ENCODE measurements around the gene ARSG.
"Not testable (repeated sequence)": the region's sequence is repeated elsewhere in the genome, so short reads cannot be mapped to it uniquely, and the experiment has no call there.

The ARSG gene

GRCh38 chr17:68290955-68291835 is at the start of gene ARSG, which contains the start of gene SLC16A6:
TSS of gene ARSG (plus strand) at chr17:68291495. CDS start at chr17:68307494, 15,999 bp downstream.
TSS of gene SLC16A6 (minus strand) at chr17:68291127. CDS start at chr17:68278320, 12,807 bp downstream.
- peaks cover 42% of the 10 kb centered on the region for H3K27me3 ChIP-seq (ENCODE audit: control insufficient read depth, insufficient read depth, low read length)

DNA sequence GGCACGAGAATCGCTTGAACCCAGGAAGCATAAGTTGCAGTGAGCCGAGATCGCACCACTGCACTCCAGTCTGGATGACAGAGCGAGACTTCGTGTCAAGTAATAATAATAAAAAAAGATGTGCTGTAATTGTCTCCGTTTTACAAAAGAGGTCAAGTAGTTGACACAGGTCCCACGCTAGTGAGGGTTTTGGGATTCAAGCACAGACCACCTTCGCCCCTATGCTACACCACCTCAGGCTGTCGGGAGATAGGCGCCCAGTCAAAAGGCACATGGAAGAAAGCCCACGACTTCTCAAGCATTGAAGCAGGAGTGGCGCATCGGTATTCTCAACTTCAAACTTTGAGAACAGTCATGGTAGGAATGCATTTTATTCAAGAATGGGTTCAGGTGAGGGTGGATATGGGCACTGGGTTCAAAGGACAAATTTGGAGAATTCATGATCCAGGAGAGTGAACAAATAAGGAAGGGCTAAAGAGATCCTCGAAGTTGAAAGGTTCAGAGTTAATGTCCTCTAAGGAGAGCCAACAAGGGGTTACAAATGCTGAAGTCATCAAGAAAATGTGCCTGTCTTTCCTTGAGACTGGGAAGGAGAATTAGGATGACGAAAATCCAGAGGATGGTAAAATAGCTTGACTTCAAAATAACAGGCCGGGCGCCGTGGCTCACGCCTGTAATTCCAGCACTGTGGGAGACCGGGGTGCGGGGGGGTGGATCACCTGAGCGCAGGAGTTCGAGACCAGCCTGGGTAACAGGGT is 44.8 kb upstream of the ARSG start:
- Histone ChIP-seq H3K27me3 (ENCODE audit: control insufficient read depth, insufficient read depth, low read length) (no peaks in the 10 kb centered on the region), H3K4me3 (ENCODE audit: low read depth, low read length) (no peak overlapping the region), H3K4me1 (ENCODE audit: control insufficient read depth, insufficient read depth, low read length) (peaks cover 3% of the 10 kb centered on the region; the same call in 1 of the 2 replicates), H3K36me3 (ENCODE audit: control insufficient read depth, insufficient read depth, low read length) (peaks cover 12% of the 10 kb centered on the region), H3K9me3 (ENCODE audit: control insufficient read depth, insufficient read depth, low read length) (no peaks in the 10 kb centered on the region), H3K27ac (ENCODE audit: low read depth, low read length) (no peak overlapping the region), H3K9ac (ENCODE audit: low read depth, low read length) (no peak overlapping the region)

More at GRCh38 chr17:68290955-68291835, at the start of gene ARSG, which contains the start of gene SLC16A6:
- H3K9me3 ChIP-seq (ENCODE audit: control insufficient read depth, insufficient read depth, low read length) = no peaks in the 10 kb centered on the region
- H3K27ac ChIP-seq (ENCODE audit: low read depth, low read length) = peak within 1 kb of the TSS; percentile 92
- peak within 1 kb of the TSS; percentile 73 for H3K4me3 ChIP-seq (ENCODE audit: low read depth, low read length)
- H3K4me1 ChIP-seq (ENCODE audit: control insufficient read depth, insufficient read depth, low read length) = peaks cover 49% of the 10 kb centered on the region
- H3K36me3 ChIP-seq (ENCODE audit: control insufficient read depth, insufficient read depth, low read length) = no peaks in the 10 kb centered on the region
- H3K9ac ChIP-seq (ENCODE audit: low read depth, low read length) = peak within 1 kb of the TSS; percentile 90

DNA sequence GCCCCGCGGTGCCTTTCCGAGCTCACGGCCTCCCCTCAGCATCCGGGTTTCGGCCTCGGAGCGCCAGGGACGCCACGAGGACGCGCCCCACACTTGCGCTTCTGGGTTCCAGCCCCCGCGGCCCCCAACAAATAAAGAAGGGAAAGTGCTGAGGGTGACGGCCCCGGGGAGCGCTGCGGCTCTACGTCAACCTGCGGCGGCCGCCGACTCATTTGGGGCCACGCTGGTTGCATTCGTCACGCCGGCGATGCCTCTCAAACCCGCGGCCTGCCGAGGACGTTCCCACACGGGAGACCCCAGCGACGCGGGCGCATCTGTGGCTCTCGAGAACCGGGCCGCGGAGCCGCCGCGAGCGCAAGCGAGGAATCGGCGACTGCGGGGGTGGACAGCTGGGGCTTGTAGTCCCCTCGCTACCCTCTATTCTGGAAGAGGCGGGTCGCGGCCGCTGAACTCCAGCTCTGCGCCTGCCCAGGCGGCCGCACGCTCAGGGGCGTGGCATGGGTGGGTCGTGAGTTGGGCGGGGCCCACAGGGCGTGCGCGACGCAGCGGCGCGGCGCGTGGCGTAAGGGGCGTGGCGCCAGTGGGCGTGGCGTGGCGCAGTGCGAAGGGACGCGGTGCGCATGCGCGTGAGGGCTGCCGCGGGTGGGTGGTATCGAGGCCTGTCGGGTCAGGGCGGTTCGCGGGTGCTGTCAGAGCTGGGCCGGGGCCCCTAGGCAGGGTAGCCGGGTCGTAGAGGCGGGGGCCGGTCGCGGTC is 43.7 kb upstream of the ARSG start, which contains the start of gene AMZ2:
Gene AMZ2, plus strand, starts transcription at position 599 of the 754 bp plus-strand sequence. CDS start 2,145 bp downstream, outside the sequence.
- Histone ChIP-seq H3K27ac (ENCODE audit: low read depth, low read length) (peak within 1 kb of the TSS; percentile 76), H3K4me1 (ENCODE audit: control insufficient read depth, insufficient read depth, low read length) (peaks cover 3% of the 10 kb centered on the region; the same call in 1 of the 2 replicates), H3K9me3 (ENCODE audit: control insufficient read depth, insufficient read depth, low read length) (no peaks in the 10 kb centered on the region), H3K36me3 (ENCODE audit: control insufficient read depth, insufficient read depth, low read length) (peaks cover 17% of the 10 kb centered on the region), H3K4me3 (ENCODE audit: low read depth, low read length) (peak within 1 kb of the TSS; percentile 98), H3K9ac (ENCODE audit: low read depth, low read length) (peak within 1 kb of the TSS; percentile 84), H3K27me3 (ENCODE audit: control insufficient read depth, insufficient read depth, low read length) (no peaks in the 10 kb centered on the region)

- H3K27ac ChIP-seq (ENCODE audit: low read depth, low read length) = peak overlapping the region; percentile 76
- no peaks in the 10 kb centered on the region for H3K27me3 ChIP-seq (ENCODE audit: control insufficient read depth, insufficient read depth, low read length)
Measured at GRCh38 chr17:68248199-68248825, 43.0 kb upstream of the ARSG start.

GRCh38 chr17:68248891-68249290 is 42.4 kb upstream of the ARSG start:
- H3K4me1 ChIP-seq (ENCODE audit: control insufficient read depth, insufficient read depth, low read length) = peaks cover 3% of the 10 kb centered on the region; the same call in 1 of the 2 replicates
- H3K9ac ChIP-seq (ENCODE audit: low read depth, low read length) = no peak overlapping the region
- H3K4me3 ChIP-seq (ENCODE audit: low read depth, low read length) = peak overlapping the region; percentile 98
- no peak overlapping the region for H3K27ac ChIP-seq (ENCODE audit: low read depth, low read length)
- H3K36me3 ChIP-seq (ENCODE audit: control insufficient read depth, insufficient read depth, low read length) = peaks cover 26% of the 10 kb centered on the region
- no peaks in the 10 kb centered on the region for H3K9me3 ChIP-seq (ENCODE audit: control insufficient read depth, insufficient read depth, low read length)
- no peaks in the 10 kb centered on the region for H3K27me3 ChIP-seq (ENCODE audit: control insufficient read depth, insufficient read depth, low read length)

More at GRCh38 chr17:68248199-68248825, 43.0 kb upstream of the ARSG start:
- Histone ChIP-seq H3K4me1 (ENCODE audit: control insufficient read depth, insufficient read depth, low read length) (peaks cover 3% of the 10 kb centered on the region; the same call in 1 of the 2 replicates), H3K9ac (ENCODE audit: low read depth, low read length) (peak overlapping the region; percentile 70), H3K4me3 (ENCODE audit: low read depth, low read length) (peak overlapping the region; percentile 98), H3K9me3 (ENCODE audit: control insufficient read depth, insufficient read depth, low read length) (no peaks in the 10 kb centered on the region), H3K36me3 (ENCODE audit: control insufficient read depth, insufficient read depth, low read length) (peaks cover 24% of the 10 kb centered on the region)

- H3K27me3 ChIP-seq (ENCODE audit: control insufficient read depth, insufficient read depth, low read length) = no peaks in the 10 kb centered on the region
- H3K4me3 ChIP-seq (ENCODE audit: low read depth, low read length) = no peak overlapping the region
- H3K9ac ChIP-seq (ENCODE audit: low read depth, low read length) = no peak overlapping the region
- no peaks in the 10 kb centered on the region for H3K9me3 ChIP-seq (ENCODE audit: control insufficient read depth, insufficient read depth, low read length)
- H3K36me3 ChIP-seq (ENCODE audit: control insufficient read depth, insufficient read depth, low read length) = peaks cover 31% of the 10 kb centered on the region
- no peak overlapping the region for H3K27ac ChIP-seq (ENCODE audit: low read depth, low read length)
- peaks cover 3% of the 10 kb centered on the region; the same call in 1 of the 2 replicates for H3K4me1 ChIP-seq (ENCODE audit: control insufficient read depth, insufficient read depth, low read length)
Measured at GRCh38 chr17:68249354-68249765, 41.9 kb upstream of the ARSG start.

GRCh38 chr17:68253426-68253825 is 37.9 kb upstream of the ARSG start:
- not testable (repeated sequence) for H3K27me3 ChIP-seq (ENCODE audit: control insufficient read depth, insufficient read depth, low read length); H3K4me3 ChIP-seq (ENCODE audit: low read depth, low read length); H3K9ac ChIP-seq (ENCODE audit: low read depth, low read length); H3K27ac ChIP-seq (ENCODE audit: low read depth, low read length); H3K9me3 ChIP-seq (ENCODE audit: control insufficient read depth, insufficient read depth, low read length); H3K4me1 ChIP-seq (ENCODE audit: control insufficient read depth, insufficient read depth, low read length)
- H3K36me3 ChIP-seq (ENCODE audit: control insufficient read depth, insufficient read depth, low read length) = peaks cover 54% of the 10 kb centered on the region

GRCh38 chr17:68255151-68255550 is 36.1 kb upstream of the ARSG start:
- Histone ChIP-seq H3K27me3 (ENCODE audit: control insufficient read depth, insufficient read depth, low read length) (no peaks in the 10 kb centered on the region), H3K4me1 (ENCODE audit: control insufficient read depth, insufficient read depth, low read length) (0 out of 2 replicates have a peak, but pooled peaks cover 4% of the 10 kb centered on the region), H3K9ac (ENCODE audit: low read depth, low read length) (no peak overlapping the region), H3K9me3 (ENCODE audit: control insufficient read depth, insufficient read depth, low read length) (no peaks in the 10 kb centered on the region), H3K36me3 (ENCODE audit: control insufficient read depth, insufficient read depth, low read length) (peaks cover 54% of the 10 kb centered on the region), H3K4me3 (ENCODE audit: low read depth, low read length) (no peak overlapping the region), H3K27ac (ENCODE audit: low read depth, low read length) (no peak overlapping the region)

GRCh38 chr17:68255731-68256538 is 35.4 kb upstream of the ARSG start:
- H3K27ac ChIP-seq (ENCODE audit: low read depth, low read length) = no peak overlapping the region
- no peaks in the 10 kb centered on the region for H3K27me3 ChIP-seq (ENCODE audit: control insufficient read depth, insufficient read depth, low read length)
- 0 out of 2 replicates have a peak, but pooled peaks cover 4% of the 10 kb centered on the region for H3K4me1 ChIP-seq (ENCODE audit: control insufficient read depth, insufficient read depth, low read length)
- H3K9ac ChIP-seq (ENCODE audit: low read depth, low read length) = no peak overlapping the region
- no peaks in the 10 kb centered on the region for H3K9me3 ChIP-seq (ENCODE audit: control insufficient read depth, insufficient read depth, low read length)
- H3K36me3 ChIP-seq (ENCODE audit: control insufficient read depth, insufficient read depth, low read length) = peaks cover 47% of the 10 kb centered on the region
- no peak overlapping the region for H3K4me3 ChIP-seq (ENCODE audit: low read depth, low read length)

Measured in HUES48 (cell line).